ENCODE measurements around the gene FOXK1.

DNA sequence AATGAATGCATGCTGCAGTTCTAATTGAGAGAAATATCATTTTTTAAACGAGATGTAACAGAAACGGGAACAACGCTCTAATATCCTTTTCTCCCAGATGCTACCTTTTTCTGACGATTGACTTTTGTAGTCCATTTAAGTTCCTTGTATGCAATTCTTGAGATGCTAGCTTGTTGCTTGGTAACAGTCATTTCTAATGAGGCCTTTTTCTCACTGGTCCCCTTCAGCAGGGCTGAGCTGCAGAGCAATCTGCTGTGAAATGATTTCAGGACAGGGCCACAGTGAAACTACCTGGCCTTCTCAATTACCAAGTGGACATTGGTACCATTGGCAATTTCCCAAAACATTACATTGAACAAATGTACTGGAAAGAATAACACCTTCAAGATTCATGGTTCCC lies 26.2 kb upstream of the FOXK1 start:
- TF ChIP-seq, protein P1, sequence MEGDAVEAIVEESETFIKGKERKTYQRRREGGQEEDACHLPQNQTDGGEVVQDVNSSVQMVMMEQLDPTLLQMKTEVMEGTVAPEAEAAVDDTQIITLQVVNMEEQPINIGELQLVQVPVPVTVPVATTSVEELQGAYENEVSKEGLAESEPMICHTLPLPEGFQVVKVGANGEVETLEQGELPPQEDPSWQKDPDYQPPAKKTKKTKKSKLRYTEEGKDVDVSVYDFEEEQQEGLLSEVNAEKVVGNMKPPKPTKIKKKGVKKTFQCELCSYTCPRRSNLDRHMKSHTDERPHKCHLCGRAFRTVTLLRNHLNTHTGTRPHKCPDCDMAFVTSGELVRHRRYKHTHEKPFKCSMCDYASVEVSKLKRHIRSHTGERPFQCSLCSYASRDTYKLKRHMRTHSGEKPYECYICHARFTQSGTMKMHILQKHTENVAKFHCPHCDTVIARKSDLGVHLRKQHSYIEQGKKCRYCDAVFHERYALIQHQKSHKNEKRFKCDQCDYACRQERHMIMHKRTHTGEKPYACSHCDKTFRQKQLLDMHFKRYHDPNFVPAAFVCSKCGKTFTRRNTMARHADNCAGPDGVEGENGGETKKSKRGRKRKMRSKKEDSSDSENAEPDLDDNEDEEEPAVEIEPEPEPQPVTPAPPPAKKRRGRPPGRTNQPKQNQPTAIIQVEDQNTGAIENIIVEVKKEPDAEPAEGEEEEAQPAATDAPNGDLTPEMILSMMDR (IDR thresholded peaks at IDR 0.05): no peak
- no peak for TF ChIP-seq POLR2A (IDR thresholded peaks at IDR 0.05)

All from adrenal gland (tissue), 5 donors.